H1 (cell line): ENCODE results near the gene NCCRP1.

Experiments
- RBBP5 ChIP-seq: IDR thresholded peaks from 2 replicates; pipeline ENCODE4 v1.7.1; 2012; ENCODE audit warnings: low read depth, mild to moderate bottlenecking, inconsistent platforms, low read length, moderate library complexity, borderline replicate concordance
- SRF ChIP-seq: IDR thresholded peaks from 2 replicates; pipeline ENCODE4 v1.6.1; 2011; ENCODE audit warnings: mild to moderate bottlenecking, low read depth, low read length, moderate library complexity
- TF ChIP-seq, protein P1 (sequence below), 3 experiments: IDR thresholded peaks; 1 replicate in 2 of 3; 2 replicates in 1 of 3; pipeline versions ENCODE4 v1.5.1 to v1.6.1; 2011; ENCODE audit warnings: low read length in 3 of 3, mild to moderate bottlenecking in 3 of 3, inconsistent platforms in 2 of 3, low read depth in 1 of 3, moderate library complexity in 1 of 3; ENCODE audit not compliant: insufficient read depth in 1 of 3; ENCODE audit errors: control extremely low read depth in 1 of 3
- TF ChIP-seq, protein P2 (sequence below): IDR thresholded peaks from 2 replicates; pipeline ENCODE4 v1.6.1; 2011; ENCODE audit warnings: low read length, improper control_type of control experiment

DNA sequence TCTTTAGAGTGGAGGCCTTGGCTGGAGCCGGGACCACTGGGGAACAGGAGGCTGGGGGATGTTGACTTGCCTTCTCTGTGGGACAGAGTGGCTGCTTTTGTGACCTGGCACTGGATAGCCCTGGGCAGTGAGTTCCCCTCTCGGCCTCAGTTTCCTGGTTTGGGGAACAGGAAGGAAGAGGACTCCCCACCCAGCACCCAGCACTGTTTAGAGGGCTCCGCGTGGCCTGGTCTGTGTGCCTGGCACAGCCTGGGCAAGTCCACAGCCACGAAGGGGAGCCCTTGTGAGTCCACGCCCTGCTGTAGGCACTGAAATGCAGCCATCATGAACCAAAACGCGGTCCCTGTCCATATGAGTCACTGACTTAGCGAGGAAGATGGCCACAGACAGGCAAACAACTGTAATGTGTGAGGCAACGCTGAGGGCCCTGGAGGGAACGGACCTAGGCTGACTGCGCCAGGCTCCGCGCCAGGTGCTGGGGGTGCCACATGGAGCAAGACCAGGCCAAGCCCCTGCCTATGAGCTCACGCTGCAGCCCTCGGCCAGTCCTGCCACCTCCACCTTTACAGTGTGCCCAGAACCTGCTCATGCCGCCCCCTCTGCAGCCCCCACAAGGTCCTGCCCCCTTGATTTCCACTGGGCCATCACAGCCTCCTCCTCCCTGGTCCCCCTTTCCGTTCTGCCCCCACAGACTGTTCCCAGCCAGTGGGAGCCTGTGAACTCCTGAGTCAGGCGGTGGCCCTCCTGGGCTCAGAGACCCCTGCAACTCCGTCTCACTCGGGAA is 35.7 kb upstream of the NCCRP1 start:
- TF ChIP-seq RBBP5 (no peak), SRF (no peak)
- TF ChIP-seq, protein P1, sequence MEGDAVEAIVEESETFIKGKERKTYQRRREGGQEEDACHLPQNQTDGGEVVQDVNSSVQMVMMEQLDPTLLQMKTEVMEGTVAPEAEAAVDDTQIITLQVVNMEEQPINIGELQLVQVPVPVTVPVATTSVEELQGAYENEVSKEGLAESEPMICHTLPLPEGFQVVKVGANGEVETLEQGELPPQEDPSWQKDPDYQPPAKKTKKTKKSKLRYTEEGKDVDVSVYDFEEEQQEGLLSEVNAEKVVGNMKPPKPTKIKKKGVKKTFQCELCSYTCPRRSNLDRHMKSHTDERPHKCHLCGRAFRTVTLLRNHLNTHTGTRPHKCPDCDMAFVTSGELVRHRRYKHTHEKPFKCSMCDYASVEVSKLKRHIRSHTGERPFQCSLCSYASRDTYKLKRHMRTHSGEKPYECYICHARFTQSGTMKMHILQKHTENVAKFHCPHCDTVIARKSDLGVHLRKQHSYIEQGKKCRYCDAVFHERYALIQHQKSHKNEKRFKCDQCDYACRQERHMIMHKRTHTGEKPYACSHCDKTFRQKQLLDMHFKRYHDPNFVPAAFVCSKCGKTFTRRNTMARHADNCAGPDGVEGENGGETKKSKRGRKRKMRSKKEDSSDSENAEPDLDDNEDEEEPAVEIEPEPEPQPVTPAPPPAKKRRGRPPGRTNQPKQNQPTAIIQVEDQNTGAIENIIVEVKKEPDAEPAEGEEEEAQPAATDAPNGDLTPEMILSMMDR (IDR thresholded peaks at IDR 0.05; ENCODE audit: control extremely low read depth in 1 of 3, insufficient read depth in 1 of 3, low read depth in 1 of 3, low read length in 3 of 3) = no peak
- TF ChIP-seq, protein P2, sequence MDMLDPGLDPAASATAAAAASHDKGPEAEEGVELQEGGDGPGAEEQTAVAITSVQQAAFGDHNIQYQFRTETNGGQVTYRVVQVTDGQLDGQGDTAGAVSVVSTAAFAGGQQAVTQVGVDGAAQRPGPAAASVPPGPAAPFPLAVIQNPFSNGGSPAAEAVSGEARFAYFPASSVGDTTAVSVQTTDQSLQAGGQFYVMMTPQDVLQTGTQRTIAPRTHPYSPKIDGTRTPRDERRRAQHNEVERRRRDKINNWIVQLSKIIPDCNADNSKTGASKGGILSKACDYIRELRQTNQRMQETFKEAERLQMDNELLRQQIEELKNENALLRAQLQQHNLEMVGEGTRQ = no peak
